IgD-negative memory B cell (primary cell): ENCODE measurements around the gene DNMT3A. TPM values are rescaled to one million over a fixed set of nuclear protein-coding genes. Genes with fewer than 3 reads are reported as not detected.

Experiments used
- H3K27ac Mint-ChIP-seq, 3 donors: one replicate each; pipeline ENCODE4 v1.8.0; 2020 to 2022; ENCODE audit warnings: mild to moderate bottlenecking in 3 of 3, mixed read lengths in 3 of 3, moderate library complexity in 1 of 3
- H3K27me3 Mint-ChIP-seq: one replicate; pipeline ENCODE4 v1.8.0; 2021; ENCODE audit warnings: mixed read lengths
- H3K36me3 Mint-ChIP-seq: one replicate; pipeline ENCODE4 v1.8.0; 2020; ENCODE audit warnings: mild to moderate bottlenecking, mixed read lengths
- H3K4me1 Mint-ChIP-seq, 3 donors: one replicate each; pipeline ENCODE4 v1.8.0; 2020 to 2022; ENCODE audit warnings: mixed read lengths in 3 of 3, mild to moderate bottlenecking in 1 of 3
- H3K4me3 Mint-ChIP-seq, 4 donors: one replicate each; pipeline ENCODE4 v1.8.0; 2020 to 2022; ENCODE audit warnings: mild to moderate bottlenecking in 4 of 4, mixed read lengths in 4 of 4, moderate library complexity in 3 of 4
- H3K9me3 Mint-ChIP-seq, 3 donors: one replicate each; pipeline ENCODE4 v1.8.0; 2020 to 2021; ENCODE audit warnings: mixed read lengths in 3 of 3, mild to moderate bottlenecking in 1 of 3
- polyA plus RNA-seq: library from polyadenylated mRNA; unstranded; fragments of 300-500 nt; fragmentation: Illumina TruSeq; gene quantifications from one replicate; pipeline ENCODE4 v1.2.3, GENCODE V29; 2021

Gene DNMT3A
- 4.9 TPM for polyA plus RNA-seq

- Mint-ChIP-seq H3K36me3 (no peaks in the 10 kb centered on the region), H3K4me3 (peak within 1 kb of the TSS; percentile 69 to 89 (median 82)), H3K9me3 (no peaks in the 10 kb centered on the region), H3K27ac (peak within 1 kb of the TSS in 1 of 3 donors; percentile 42), H3K27me3 (peaks cover 2% of the 10 kb centered on the region), H3K4me1 (peaks cover 6 to 10% (median 7%) of the 10 kb centered on the region in 3 donors)
Measured at GRCh38 chr2:25341753-25342371, at the start of gene DNMT3A. TSS of gene DNMT3A (minus strand) at chr2:25341925. CDS start at chr2:25313984, 27,941 bp downstream.

- Mint-ChIP-seq H3K36me3 (peaks cover 19% of the 10 kb centered on the region), H3K4me3 (peak overlapping the region in 3 of 4 donors; percentile 34 to 94 (median 90)), H3K9me3 (peaks cover 0 to 1% (median 0%) of the 10 kb centered on the region in 3 donors), H3K27ac (peak overlapping the region in 1 of 3 donors; percentile 95), H3K27me3 (no peaks in the 10 kb centered on the region), H3K4me1 (peaks cover 31 to 40% (median 36%) of the 10 kb centered on the region in 3 donors)
Measured at GRCh38 chr2:25389161-25389560, 47.4 kb upstream of the DNMT3A start.

- Mint-ChIP-seq H3K4me1 (peaks cover 31 to 40% (median 36%) of the 10 kb centered on the region in 3 donors), H3K27me3 (no peaks in the 10 kb centered on the region), H3K27ac (peak overlapping the region; percentile 44 to 95 (median 85)), H3K4me3 (peak overlapping the region; percentile 76 to 94 (median 84)), H3K36me3 (peaks cover 17% of the 10 kb centered on the region), H3K9me3 (peaks cover 0 to 1% (median 0%) of the 10 kb centered on the region in 3 donors)
Measured at GRCh38 chr2:25388491-25388890, 46.8 kb upstream of the DNMT3A start.

- peaks cover 31 to 40% (median 36%) of the 10 kb centered on the region in 3 donors for H3K4me1 Mint-ChIP-seq
- H3K4me3 Mint-ChIP-seq = peak overlapping the region; percentile 76 to 94 (median 84)
Measured at GRCh38 chr2:25387876-25388449, 46.2 kb upstream of the DNMT3A start.

GRCh38 chr2:25386971-25387875 is 45.5 kb upstream of the DNMT3A start:
- Mint-ChIP-seq H3K27ac (peak overlapping the region in 2 of 3 donors; percentile 22 to 59), H3K36me3 (peaks cover 18% of the 10 kb centered on the region), H3K4me3 (peak overlapping the region in 3 of 4 donors; percentile 79 to 94 (median 90)), H3K4me1 (peaks cover 31 to 38% (median 36%) of the 10 kb centered on the region in 3 donors), H3K27me3 (no peaks in the 10 kb centered on the region), H3K9me3 (no peaks in the 10 kb centered on the region)

More at GRCh38 chr2:25387876-25388449, 46.2 kb upstream of the DNMT3A start:
- Mint-ChIP-seq H3K27ac (peak overlapping the region; percentile 44 to 95 (median 85)), H3K36me3 (peaks cover 17% of the 10 kb centered on the region), H3K9me3 (peaks cover 0 to 1% (median 0%) of the 10 kb centered on the region in 3 donors), H3K27me3 (no peaks in the 10 kb centered on the region)

- peak overlapping the region in 1 of 3 donors; percentile 28 for H3K27ac Mint-ChIP-seq
- no peak overlapping the region for H3K4me3 Mint-ChIP-seq
- H3K9me3 Mint-ChIP-seq = no peaks in the 10 kb centered on the region
- H3K36me3 Mint-ChIP-seq = peaks cover 19% of the 10 kb centered on the region
- no peaks in the 10 kb centered on the region for H3K27me3 Mint-ChIP-seq
- H3K4me1 Mint-ChIP-seq = peaks cover 30 to 39% (median 37%) of the 10 kb centered on the region in 3 donors
Measured at GRCh38 chr2:25385910-25386309, 44.2 kb upstream of the DNMT3A start.

GRCh38 chr2:25383806-25384205 is 42.1 kb upstream of the DNMT3A start:
- Mint-ChIP-seq H3K9me3 (no peaks in the 10 kb centered on the region), H3K27me3 (no peaks in the 10 kb centered on the region), H3K4me1 (peaks cover 26 to 38% (median 29%) of the 10 kb centered on the region in 3 donors), H3K36me3 (peaks cover 16% of the 10 kb centered on the region), H3K27ac (no peak overlapping the region), H3K4me3 (peak overlapping the region in 1 of 4 donors; percentile 7)

GRCh38 chr2:25381502-25381901 is 39.8 kb upstream of the DNMT3A start:
- Mint-ChIP-seq H3K4me1 (peaks cover 23 to 32% (median 27%) of the 10 kb centered on the region in 3 donors), H3K36me3 (peaks cover 5% of the 10 kb centered on the region), H3K27me3 (no peaks in the 10 kb centered on the region), H3K9me3 (no peaks in the 10 kb centered on the region), H3K4me3 (peak overlapping the region in 1 of 4 donors; percentile 14), H3K27ac (peak overlapping the region in 1 of 3 donors; percentile 8)

GRCh38 chr2:25380586-25381375 is 39.1 kb upstream of the DNMT3A start:
- peaks cover 20 to 34% (median 26%) of the 10 kb centered on the region in 3 donors for H3K4me1 Mint-ChIP-seq
- no peaks in the 10 kb centered on the region for H3K9me3 Mint-ChIP-seq
- H3K4me3 Mint-ChIP-seq = peak overlapping the region in 1 of 4 donors; percentile 14
- no peaks in the 10 kb centered on the region for H3K27me3 Mint-ChIP-seq
- H3K27ac Mint-ChIP-seq = peak overlapping the region in 2 of 3 donors; percentile 38 to 51
- H3K36me3 Mint-ChIP-seq = peaks cover 5% of the 10 kb centered on the region

- Mint-ChIP-seq H3K27me3 (no peaks in the 10 kb centered on the region), H3K27ac (peak overlapping the region in 2 of 3 donors; percentile 38 to 51), H3K4me1 (peaks cover 20 to 34% (median 26%) of the 10 kb centered on the region in 3 donors), H3K9me3 (no peaks in the 10 kb centered on the region), H3K36me3 (peaks cover 5% of the 10 kb centered on the region), H3K4me3 (no peak overlapping the region)
Measured at GRCh38 chr2:25380023-25380422, 38.3 kb upstream of the DNMT3A start.

GRCh38 chr2:25379535-25379934 is 37.8 kb upstream of the DNMT3A start:
- H3K36me3 Mint-ChIP-seq = peaks cover 5% of the 10 kb centered on the region
- peak overlapping the region in 1 of 4 donors; percentile 61 for H3K4me3 Mint-ChIP-seq
- peaks cover 20 to 34% (median 26%) of the 10 kb centered on the region in 3 donors for H3K4me1 Mint-ChIP-seq
- H3K27ac Mint-ChIP-seq = peak overlapping the region in 2 of 3 donors; percentile 38 to 51
- no peaks in the 10 kb centered on the region for H3K27me3 Mint-ChIP-seq
- H3K9me3 Mint-ChIP-seq = no peaks in the 10 kb centered on the region

GRCh38 chr2:25378731-25379490 is 37.2 kb upstream of the DNMT3A start:
- peaks cover 2% of the 10 kb centered on the region for H3K36me3 Mint-ChIP-seq
- H3K27me3 Mint-ChIP-seq = no peaks in the 10 kb centered on the region
- H3K4me3 Mint-ChIP-seq = peak overlapping the region in 2 of 4 donors; percentile 61 to 70
- H3K9me3 Mint-ChIP-seq = no peaks in the 10 kb centered on the region
- peaks cover 20 to 34% (median 24%) of the 10 kb centered on the region in 3 donors for H3K4me1 Mint-ChIP-seq
- H3K27ac Mint-ChIP-seq = no peak overlapping the region

GRCh38 chr2:25377822-25378421 is 36.2 kb upstream of the DNMT3A start:
- Mint-ChIP-seq H3K27me3 (no peaks in the 10 kb centered on the region), H3K4me1 (peaks cover 20 to 34% (median 24%) of the 10 kb centered on the region in 3 donors), H3K36me3 (peaks cover 2% of the 10 kb centered on the region), H3K27ac (peak overlapping the region; percentile 87 to 94 (median 93)), H3K9me3 (no peaks in the 10 kb centered on the region), H3K4me3 (peak overlapping the region in 2 of 4 donors; percentile 79 to 88)
